ENCODE results near the gene ZNF580. TPM values are rescaled to one million over a fixed set of nuclear protein-coding genes. Genes with fewer than 3 reads are reported as not detected.

Gene ZNF580
- total and polyA plus RNA-seq, 5 donors from 2014 or later = 14.3 to 30.8 (median 17.2) TPM

DNA sequence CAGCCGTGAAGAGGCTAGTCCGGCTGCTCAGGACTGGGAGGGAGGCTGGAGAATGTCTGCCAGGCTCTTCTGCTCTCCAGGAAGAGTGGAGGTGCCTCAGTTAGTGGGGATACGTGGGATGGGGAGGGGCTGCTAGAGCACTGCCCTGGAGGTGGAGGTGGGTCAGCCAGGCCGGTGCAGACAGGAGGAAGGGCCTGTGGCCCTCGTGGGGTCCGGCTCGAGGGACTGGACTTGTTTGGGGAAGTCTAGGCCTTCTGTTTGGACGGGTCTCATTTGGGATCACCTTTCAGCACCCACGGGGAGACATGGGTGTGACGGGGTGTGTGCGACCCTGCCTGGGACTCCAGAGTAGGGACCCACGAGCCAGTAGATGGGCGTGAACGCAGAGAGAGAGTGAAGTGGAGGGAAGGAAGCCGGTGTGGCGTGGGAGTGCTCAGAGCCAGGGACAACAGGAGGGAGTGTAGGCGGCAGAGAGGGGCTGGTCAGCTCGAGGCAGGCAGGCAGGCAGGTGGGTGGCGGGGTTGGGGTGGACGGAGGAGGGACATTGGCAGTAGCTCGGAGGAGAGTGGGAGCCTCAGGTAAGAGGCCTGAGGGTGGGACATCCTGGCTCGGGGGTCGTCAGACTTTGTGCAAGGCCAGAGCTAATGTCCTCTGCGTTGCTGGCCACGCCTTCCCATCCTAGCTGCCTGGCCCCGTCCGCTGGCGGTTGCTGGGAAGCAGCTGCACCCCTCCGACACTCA lies 45.7 kb downstream of the ZNF580 start:
- Mint-ChIP-seq H3K36me3 (peaks cover 5% of the 10 kb centered on the region), H3K4me1 (peaks cover 0 to 23% (median 6%) of the 10 kb centered on the region in 4 donors), H3K4me3 (peak overlapping the region in 1 of 4 donors; percentile 21), H3K27ac (no peak overlapping the region), H3K27me3 (no peaks in the 10 kb centered on the region), H3K9me3 (no peaks in the 10 kb centered on the region)
- H3K4me1 ChIP-seq (ENCODE audit: control insufficient read depth, insufficient read depth, low read length, poor library complexity, severe bottlenecking) = peaks cover 4% of the 10 kb centered on the region
- DNase-seq = no peak
- H3K36me3 ChIP-seq (ENCODE audit: control insufficient read depth, insufficient read depth, low read length) = peaks cover 61% of the 10 kb centered on the region
- H3K9me3 ChIP-seq (ENCODE audit: control insufficient read depth in 2 of 2, low read length in 2 of 2) = no peaks in the 10 kb centered on the region
- H3K4me3 ChIP-seq (ENCODE audit: low read depth, low read length) = no peak overlapping the region
- no peaks in the 10 kb centered on the region for H3K27me3 ChIP-seq (ENCODE audit: control insufficient read depth, insufficient read depth, low read length)
- no peak for ATAC-seq (ENCODE audit: low read depth in 2 of 2)
- H3K27ac ChIP-seq (ENCODE audit: insufficient read depth, low read length, poor library complexity, severe bottlenecking) = no peak overlapping the region

DNA sequence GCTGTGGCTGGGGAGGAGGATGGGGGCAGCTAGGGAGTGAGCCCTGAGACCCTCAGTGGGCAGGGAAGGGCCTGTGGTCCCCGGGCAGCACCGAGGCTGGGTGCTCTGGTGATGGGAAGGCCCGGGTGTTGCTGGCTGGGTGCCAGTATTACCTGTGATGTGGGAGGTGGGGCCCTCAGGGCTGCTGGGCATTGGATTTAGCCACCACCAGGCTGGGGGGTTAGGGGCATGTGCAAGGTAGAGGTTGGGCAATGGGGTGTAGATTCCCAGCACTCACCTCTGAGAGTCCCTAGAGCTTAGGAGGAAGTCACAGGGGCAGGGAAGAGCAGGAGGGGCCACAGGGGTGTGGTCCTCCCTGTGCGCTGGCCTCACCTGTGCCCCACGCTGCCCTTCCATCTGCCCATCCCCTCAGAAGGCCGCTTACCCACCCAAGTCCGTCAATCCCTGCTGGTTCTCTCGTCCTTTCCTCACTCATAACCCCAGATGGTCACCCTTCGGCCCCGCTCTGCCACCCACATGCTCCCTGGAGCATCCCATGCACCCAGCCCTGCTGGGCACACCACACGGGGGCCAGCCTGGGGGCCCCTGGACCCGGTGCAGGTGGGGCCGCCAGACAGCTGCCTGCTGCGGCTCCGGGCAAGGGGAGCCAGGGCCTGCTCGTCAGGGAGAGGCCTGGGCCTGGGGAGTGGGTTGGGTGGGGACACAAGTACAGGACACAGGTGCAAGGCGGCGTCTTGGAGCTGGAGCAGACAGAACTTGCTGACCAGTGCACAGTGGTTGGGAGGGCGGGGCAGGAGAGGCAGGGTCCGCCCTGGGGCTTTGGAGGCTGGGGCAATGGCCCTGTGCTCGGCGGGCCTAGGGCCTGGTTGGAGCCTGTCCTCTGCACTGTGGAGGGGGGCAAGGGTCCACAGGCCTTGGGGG lies 46.7 kb downstream of the ZNF580 start:
- Mint-ChIP-seq H3K9me3 (no peaks in the 10 kb centered on the region), H3K27me3 (no peaks in the 10 kb centered on the region), H3K4me1 (peaks cover 0 to 23% (median 4%) of the 10 kb centered on the region in 4 donors), H3K4me3 (no peak overlapping the region), H3K27ac (no peak overlapping the region), H3K36me3 (peaks cover 5% of the 10 kb centered on the region)
- H3K36me3 ChIP-seq (ENCODE audit: control insufficient read depth, insufficient read depth, low read length) = peaks cover 52% of the 10 kb centered on the region
- no peaks in the 10 kb centered on the region for H3K9me3 ChIP-seq (ENCODE audit: control insufficient read depth in 2 of 2, low read length in 2 of 2)
- no peak overlapping the region for H3K27ac ChIP-seq (ENCODE audit: insufficient read depth, low read length, poor library complexity, severe bottlenecking)
- no peaks in the 10 kb centered on the region for H3K4me1 ChIP-seq (ENCODE audit: control insufficient read depth, insufficient read depth, low read length, poor library complexity, severe bottlenecking)
- DNase-seq = no peak
- H3K27me3 ChIP-seq (ENCODE audit: control insufficient read depth, insufficient read depth, low read length) = no peaks in the 10 kb centered on the region
- no peak for ATAC-seq (ENCODE audit: low read depth in 2 of 2)
- H3K4me3 ChIP-seq (ENCODE audit: low read depth, low read length) = no peak overlapping the region

DNA sequence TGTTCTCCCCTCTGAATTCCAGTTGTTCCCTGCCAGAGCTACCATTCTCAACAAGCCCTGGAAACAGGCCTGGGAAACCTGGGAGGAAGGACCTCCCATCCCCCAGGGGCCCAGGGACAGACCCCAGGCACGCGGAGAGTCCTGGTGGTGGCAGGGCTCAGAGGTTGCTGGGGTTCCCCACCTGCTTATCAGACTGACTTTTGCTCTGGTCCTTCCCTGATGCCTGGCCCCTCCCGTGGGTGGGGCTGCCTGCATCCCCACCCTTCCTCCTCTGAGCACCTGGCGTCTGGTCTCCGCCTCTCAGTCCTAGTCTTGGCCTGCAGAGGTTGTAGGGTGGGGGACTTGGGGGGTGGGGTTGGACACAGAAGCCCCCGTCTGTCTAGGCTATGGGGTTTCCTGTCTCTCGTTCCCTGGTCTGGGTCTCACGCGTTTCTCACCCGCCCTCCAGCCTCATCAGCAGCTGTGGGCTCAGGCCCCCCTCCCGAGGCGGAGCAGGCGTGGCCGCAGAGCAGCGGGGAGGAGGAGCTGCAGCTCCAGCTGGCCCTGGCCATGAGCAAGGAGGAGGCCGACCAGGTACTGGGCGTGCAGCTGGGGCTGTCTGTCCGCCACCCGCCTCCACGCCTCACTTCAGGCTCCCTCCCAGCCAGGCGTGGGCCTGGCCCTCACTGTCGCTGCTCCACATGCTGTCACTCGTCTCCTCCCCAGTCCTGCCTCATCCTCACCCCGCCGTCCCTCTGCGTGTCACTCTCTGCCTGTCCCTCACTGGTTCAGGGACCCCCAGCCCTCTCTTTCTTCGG lies 47.8 kb downstream of the ZNF580 start:
- H3K36me3 Mint-ChIP-seq = peaks cover 5% of the 10 kb centered on the region
- no peaks in the 10 kb centered on the region for H3K9me3 ChIP-seq (ENCODE audit: control insufficient read depth in 2 of 2, low read length in 2 of 2)
- H3K4me3 ChIP-seq (ENCODE audit: low read depth, low read length) = no peak overlapping the region
- no peak overlapping the region for H3K27ac Mint-ChIP-seq
- H3K27me3 ChIP-seq (ENCODE audit: control insufficient read depth, insufficient read depth, low read length) = no peaks in the 10 kb centered on the region
- H3K4me3 Mint-ChIP-seq = no peak overlapping the region
- H3K36me3 ChIP-seq (ENCODE audit: control insufficient read depth, insufficient read depth, low read length) = peaks cover 60% of the 10 kb centered on the region
- H3K9me3 Mint-ChIP-seq = no peaks in the 10 kb centered on the region
- no peak overlapping the region for H3K27ac ChIP-seq (ENCODE audit: insufficient read depth, low read length, poor library complexity, severe bottlenecking)
- no peaks in the 10 kb centered on the region for H3K27me3 Mint-ChIP-seq
- ATAC-seq (ENCODE audit: low read depth in 2 of 2) (no peak), DNase-seq (no peak)
- H3K4me1 ChIP-seq (ENCODE audit: control insufficient read depth, insufficient read depth, low read length, poor library complexity, severe bottlenecking) = no peaks in the 10 kb centered on the region
- peaks cover 0 to 21% (median 4%) of the 10 kb centered on the region in 4 donors for H3K4me1 Mint-ChIP-seq

GRCh38 chr19:55689411-55690108 lies 48.8 kb downstream of the ZNF580 start:
- no peaks in the 10 kb centered on the region for H3K27me3 Mint-ChIP-seq
- no peak for DNase-seq
- no peak overlapping the region for H3K4me3 ChIP-seq (ENCODE audit: low read depth, low read length)
- H3K27ac Mint-ChIP-seq = peak overlapping the region in 1 of 3 donors; percentile 56
- H3K4me3 Mint-ChIP-seq = peak overlapping the region in 1 of 4 donors; percentile 15
- H3K4me1 Mint-ChIP-seq = peaks cover 0 to 15% (median 2%) of the 10 kb centered on the region in 4 donors
- peaks cover 5% of the 10 kb centered on the region for H3K36me3 Mint-ChIP-seq
- ATAC-seq (ENCODE audit: low read depth in 2 of 2) = no peak
- no peaks in the 10 kb centered on the region for H3K27me3 ChIP-seq (ENCODE audit: control insufficient read depth, insufficient read depth, low read length)
- H3K27ac ChIP-seq (ENCODE audit: insufficient read depth, low read length, poor library complexity, severe bottlenecking) = no peak overlapping the region
- H3K36me3 ChIP-seq (ENCODE audit: control insufficient read depth, insufficient read depth, low read length) = peaks cover 60% of the 10 kb centered on the region
- no peaks in the 10 kb centered on the region for H3K9me3 ChIP-seq (ENCODE audit: control insufficient read depth in 2 of 2, low read length in 2 of 2)
- no peaks in the 10 kb centered on the region for H3K9me3 Mint-ChIP-seq
- no peaks in the 10 kb centered on the region for H3K4me1 ChIP-seq (ENCODE audit: control insufficient read depth, insufficient read depth, low read length, poor library complexity, severe bottlenecking)

DNA sequence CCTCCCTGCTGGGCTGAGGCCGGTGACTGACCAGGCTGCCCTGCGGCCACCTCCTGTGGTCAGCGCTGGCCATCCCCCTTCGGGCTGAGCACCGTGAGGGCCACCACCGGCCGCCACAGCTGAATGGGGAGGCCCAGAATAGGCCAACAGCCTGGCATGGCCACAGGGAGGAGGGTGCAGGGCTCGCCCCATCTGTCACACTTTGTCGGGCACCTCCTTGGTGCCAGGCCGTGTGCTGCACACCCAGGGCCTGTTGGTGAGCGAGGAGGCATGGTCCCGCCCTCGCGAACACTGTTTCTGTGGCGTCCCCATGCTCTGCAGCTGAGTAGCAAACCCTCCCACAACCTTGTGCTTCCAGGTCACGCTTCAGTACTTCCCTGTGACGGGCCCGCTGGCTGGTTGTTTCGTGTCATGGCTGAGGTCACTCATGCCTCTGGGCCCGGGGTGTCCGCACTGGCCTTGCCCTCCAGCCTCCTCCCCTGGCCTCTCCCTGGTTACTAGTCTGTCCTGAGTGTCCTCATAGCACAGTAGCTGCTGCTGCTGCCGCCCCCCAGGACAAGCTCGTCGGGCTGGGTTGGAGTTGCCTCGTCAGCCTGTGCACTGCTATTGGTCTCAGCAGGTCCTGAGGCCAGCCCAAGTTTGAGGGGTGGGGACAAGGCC lies 49.4 kb downstream of the ZNF580 start:
- Histone ChIP-seq H3K9me3 (ENCODE audit: control insufficient read depth in 2 of 2, low read length in 2 of 2) (no peaks in the 10 kb centered on the region), H3K27ac (ENCODE audit: insufficient read depth, low read length, poor library complexity, severe bottlenecking) (no peak overlapping the region), H3K4me1 (ENCODE audit: control insufficient read depth, insufficient read depth, low read length, poor library complexity, severe bottlenecking) (no peaks in the 10 kb centered on the region), H3K4me3 (ENCODE audit: low read depth, low read length) (no peak overlapping the region), H3K27me3 (ENCODE audit: control insufficient read depth, insufficient read depth, low read length) (no peaks in the 10 kb centered on the region), H3K36me3 (ENCODE audit: control insufficient read depth, insufficient read depth, low read length) (peaks cover 58% of the 10 kb centered on the region)
- H3K27me3 Mint-ChIP-seq = no peaks in the 10 kb centered on the region
- no peaks in the 10 kb centered on the region for H3K9me3 Mint-ChIP-seq
- peaks cover 5% of the 10 kb centered on the region for H3K36me3 Mint-ChIP-seq
- no peak overlapping the region for H3K4me3 Mint-ChIP-seq
- H3K4me1 Mint-ChIP-seq = peaks cover 0 to 15% (median 0%) of the 10 kb centered on the region in 4 donors
- ATAC-seq (ENCODE audit: low read depth in 2 of 2) = no peak
- no peak overlapping the region for H3K27ac Mint-ChIP-seq
- no peak for DNase-seq

DNA sequence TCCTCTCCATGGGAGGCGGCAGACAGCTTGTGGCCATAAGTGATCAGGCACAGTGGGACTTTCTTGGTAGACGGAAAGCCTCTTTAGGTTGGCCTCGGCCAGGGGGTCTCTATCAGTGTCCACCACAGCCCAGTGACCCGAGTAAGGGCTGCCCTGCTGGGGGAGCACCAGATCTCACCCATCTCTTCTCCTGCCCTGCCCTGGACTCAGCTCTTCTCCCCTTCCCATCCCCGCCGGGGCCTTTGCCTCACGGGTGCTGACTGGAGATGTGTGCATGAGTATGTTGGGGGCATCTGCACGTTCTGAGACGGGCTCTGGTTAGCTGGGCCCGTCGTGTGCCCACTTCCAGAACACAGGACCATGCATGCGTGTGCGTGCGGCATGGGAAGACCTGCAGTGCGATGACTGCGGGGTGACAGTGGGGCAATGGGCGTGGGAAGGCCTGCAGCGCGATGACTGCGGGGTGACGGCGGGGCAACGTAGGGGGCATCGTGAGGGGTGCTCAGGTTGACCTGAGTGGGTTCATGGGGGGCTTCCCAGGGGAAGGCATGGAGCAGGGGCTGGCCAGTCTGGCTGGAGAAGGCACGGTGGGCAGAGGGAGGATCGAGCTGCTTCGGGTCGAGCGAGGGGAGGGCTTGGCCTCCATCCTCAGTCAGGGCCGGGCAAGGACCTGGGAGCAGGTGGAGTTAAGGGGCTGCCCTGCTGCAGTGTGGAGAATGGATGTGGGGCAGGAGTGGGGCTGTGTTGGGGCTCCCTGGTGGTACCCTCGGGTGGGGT lies 50.2 kb downstream of the ZNF580 start:
- H3K4me3 Mint-ChIP-seq = no peak overlapping the region
- H3K4me1 ChIP-seq (ENCODE audit: control insufficient read depth, insufficient read depth, low read length, poor library complexity, severe bottlenecking) = no peaks in the 10 kb centered on the region
- no peaks in the 10 kb centered on the region for H3K9me3 Mint-ChIP-seq
- H3K27ac ChIP-seq (ENCODE audit: insufficient read depth, low read length, poor library complexity, severe bottlenecking) = no peak overlapping the region
- no peaks in the 10 kb centered on the region for H3K27me3 Mint-ChIP-seq
- peaks cover 5% of the 10 kb centered on the region for H3K36me3 Mint-ChIP-seq
- no peaks in the 10 kb centered on the region for H3K9me3 ChIP-seq (ENCODE audit: control insufficient read depth in 2 of 2, low read length in 2 of 2)
- ATAC-seq (ENCODE audit: low read depth in 2 of 2) = no peak
- no peak overlapping the region for H3K4me3 ChIP-seq (ENCODE audit: low read depth, low read length)
- DNase-seq = no peak
- H3K27ac Mint-ChIP-seq = no peak overlapping the region
- no peaks in the 10 kb centered on the region for H3K27me3 ChIP-seq (ENCODE audit: control insufficient read depth, insufficient read depth, low read length)
- H3K36me3 ChIP-seq (ENCODE audit: control insufficient read depth, insufficient read depth, low read length) = peaks cover 56% of the 10 kb centered on the region
- peaks cover 0 to 13% (median 0%) of the 10 kb centered on the region in 4 donors for H3K4me1 Mint-ChIP-seq
